ENCODE data around the gene UPK2. TPM values are rescaled to one million over a fixed set of nuclear protein-coding genes. Genes with fewer than 3 reads are reported as not detected.

UPK2 gene
- total RNA-seq, 1 donor from 2014 or later = not detected

GRCh38 chr11:118917481-118918127, 38.5 kb upstream of the UPK2 start:
- no peak for DNase-seq (ENCODE audit: low spot score)

- DNase-seq (ENCODE audit: low spot score) = no peak
These were observed 37.9 kb upstream of the UPK2 start for GRCh38 chr11:118918128-118918685.

- DNase-seq (ENCODE audit: low spot score) = no peak
These were observed 37.3 kb upstream of the UPK2 start for GRCh38 chr11:118918686-118919280.

GRCh38 chr11:118921121-118921928, 34.8 kb upstream of the UPK2 start:
- no peak for DNase-seq (ENCODE audit: low spot score)

- no peak for DNase-seq (ENCODE audit: low spot score)
These were observed 34.0 kb upstream of the UPK2 start for GRCh38 chr11:118921929-118922744.

- DNase-seq (ENCODE audit: low spot score) = no peak
These were observed 33.1 kb upstream of the UPK2 start for GRCh38 chr11:118922745-118923627.

- DNase-seq (ENCODE audit: low spot score) = no peak
These were observed 32.1 kb upstream of the UPK2 start for GRCh38 chr11:118923721-118924587.

- DNase-seq (ENCODE audit: low spot score) = no peak
These were observed 31.2 kb upstream of the UPK2 start for GRCh38 chr11:118924591-118925585.

- no peak for DNase-seq (ENCODE audit: low spot score)
These were observed 28.5 kb upstream of the UPK2 start for GRCh38 chr11:118927554-118928100.

- DNase-seq (ENCODE audit: low spot score) = no peak
These were observed 27.8 kb upstream of the UPK2 start for GRCh38 chr11:118928101-118928869.

- no peak for DNase-seq (ENCODE audit: low spot score)
These were observed 27.1 kb upstream of the UPK2 start for GRCh38 chr11:118928870-118929500.

GRCh38 chr11:118929501-118930093, 26.5 kb upstream of the UPK2 start:
- no peak for DNase-seq (ENCODE audit: low spot score)

- DNase-seq (ENCODE audit: low spot score) = no peak
These were observed 25.9 kb upstream of the UPK2 start for GRCh38 chr11:118930094-118930712.

GRCh38 chr11:118931571-118931970, 24.5 kb upstream of the UPK2 start:
- DNase-seq (ENCODE audit: low spot score) = no peak

- no peak for DNase-seq (ENCODE audit: low spot score)
These were observed 22.6 kb upstream of the UPK2 start for GRCh38 chr11:118933486-118933885.

Measured in mesenteric fat pad (tissue), 1 donor.